Sigmoid colon (tissue), 4 donors: Measurements from ENCODE around the gene GDPD5.

Experiments
- EP300 ChIP-seq, 4 donors: sonication (generic); formaldehyde crosslinking; IDR thresholded peaks; one replicate each; pipeline ENCODE4 v1.6.1; 2017; ENCODE audit warnings: antibody characterized with exemption in 4 of 4
- POLR2A ChIP-seq, 2 donors: fragments of 450-650 bp; IDR thresholded peaks; one replicate each; pipeline ENCODE4 v1.6.1; 2016; ENCODE audit warnings: antibody characterized with exemption in 2 of 2, mild to moderate bottlenecking in 2 of 2, moderate library complexity in 2 of 2
- TF ChIP-seq, protein P1 (sequence below), 4 experiments: fragments of 450-650 bp in 3 of 4; fragments of 200-600 bp in 1 of 4; IDR thresholded peaks; one replicate each; pipeline ENCODE4 v1.5.1; 2016 to 2019; ENCODE audit warnings: antibody characterized with exemption in 4 of 4, mild to moderate bottlenecking in 3 of 4, moderate library complexity in 2 of 4

DNA sequence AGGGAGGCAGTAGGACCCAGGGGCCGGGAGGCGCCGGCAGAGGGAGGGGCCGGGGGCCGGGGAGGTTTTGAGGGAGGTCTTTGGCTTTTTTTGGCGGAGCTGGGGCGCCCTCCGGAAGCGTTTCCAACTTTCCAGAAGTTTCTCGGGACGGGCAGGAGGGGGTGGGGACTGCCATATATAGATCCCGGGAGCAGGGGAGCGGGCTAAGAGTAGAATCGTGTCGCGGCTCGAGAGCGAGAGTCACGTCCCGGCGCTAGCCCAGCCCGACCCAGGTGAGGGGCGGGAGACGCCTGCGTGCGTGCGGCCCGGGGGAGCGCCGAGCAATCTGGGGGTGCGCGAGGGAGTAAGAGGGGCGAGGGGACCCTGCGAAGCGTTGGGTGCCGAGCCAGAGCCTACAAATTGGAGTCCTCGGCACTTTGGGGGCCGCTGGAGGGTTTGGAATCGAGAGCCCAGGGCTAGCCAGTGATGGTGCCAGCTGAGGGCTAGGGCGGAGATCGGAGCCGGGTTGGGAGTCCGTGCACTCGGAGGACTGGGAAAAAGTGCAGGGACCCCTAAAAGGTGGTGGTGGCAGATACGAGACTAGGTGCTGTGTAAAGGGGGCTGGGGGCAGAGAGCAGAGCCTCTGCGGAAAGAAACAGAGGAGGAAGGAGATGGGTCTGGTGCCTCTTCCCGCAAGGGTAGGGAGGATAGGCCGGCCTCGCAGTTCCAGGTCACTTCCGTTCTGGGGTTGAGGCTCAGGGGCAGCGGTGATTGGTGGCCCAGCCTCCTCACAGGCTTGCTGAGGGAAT lies 36.5 kb upstream of the GDPD5 start, which contains the start of gene SERPINH1:
- TF ChIP-seq EP300 (IDR thresholded peaks at IDR 0.05) (peak in 2 of 4 donors; percentile 16 to 35), POLR2A (IDR thresholded peaks at IDR 0.05) (peak; percentile 73 to 85)
- TF ChIP-seq, protein P1, sequence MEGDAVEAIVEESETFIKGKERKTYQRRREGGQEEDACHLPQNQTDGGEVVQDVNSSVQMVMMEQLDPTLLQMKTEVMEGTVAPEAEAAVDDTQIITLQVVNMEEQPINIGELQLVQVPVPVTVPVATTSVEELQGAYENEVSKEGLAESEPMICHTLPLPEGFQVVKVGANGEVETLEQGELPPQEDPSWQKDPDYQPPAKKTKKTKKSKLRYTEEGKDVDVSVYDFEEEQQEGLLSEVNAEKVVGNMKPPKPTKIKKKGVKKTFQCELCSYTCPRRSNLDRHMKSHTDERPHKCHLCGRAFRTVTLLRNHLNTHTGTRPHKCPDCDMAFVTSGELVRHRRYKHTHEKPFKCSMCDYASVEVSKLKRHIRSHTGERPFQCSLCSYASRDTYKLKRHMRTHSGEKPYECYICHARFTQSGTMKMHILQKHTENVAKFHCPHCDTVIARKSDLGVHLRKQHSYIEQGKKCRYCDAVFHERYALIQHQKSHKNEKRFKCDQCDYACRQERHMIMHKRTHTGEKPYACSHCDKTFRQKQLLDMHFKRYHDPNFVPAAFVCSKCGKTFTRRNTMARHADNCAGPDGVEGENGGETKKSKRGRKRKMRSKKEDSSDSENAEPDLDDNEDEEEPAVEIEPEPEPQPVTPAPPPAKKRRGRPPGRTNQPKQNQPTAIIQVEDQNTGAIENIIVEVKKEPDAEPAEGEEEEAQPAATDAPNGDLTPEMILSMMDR (IDR thresholded peaks at IDR 0.05): no peak
